HepG2 (cell line): ENCODE results near the gene PSME3IP1. TPM values are rescaled to one million over a fixed set of nuclear protein-coding genes. Genes with fewer than 3 reads are reported as not detected.

Source experiments
- ATAC-seq: fragments of 200-7000 bp; cut with Tn5 transposase; 3 replicates; pipeline ENCODE4 v1.9.1; 2020; ENCODE audit warnings: mild to moderate bottlenecking, moderate library complexity
- BruUV-seq: library from RNA; stranded (reverse); fragments of 400-500 nt; replicated peaks from 2 replicates; lab custom pipeline; 2021; lab: Mats Ljungman, UMichigan
- CTCF ChIA-PET: fragments of 300-600 bp; formaldehyde crosslinking; extraction: SDS; loops from one replicate; lab custom pipeline; 2021; ENCODE audit warnings: low total read pairs, inconsistent platforms, low intra/inter-chr PET ratio; lab: Yijun Ruan, JAX
- POLR2A ChIA-PET: fragments of 350-600 bp; sonication (Branson Sonifier 250); formaldehyde crosslinking; loops from one replicate; lab custom pipeline; 2020; ENCODE audit warnings: antibody characterized with exemption, inconsistent platforms; lab: Yijun Ruan, JAX
- DNase-seq: peaks from one replicate; pipeline ENCODE4 v3.0.0-alpha.2; 2015; ENCODE audit warnings: low spot score
- FAIRE-seq: peaks from 3 replicates; lab custom pipeline; 2011; peaks lifted over from hg19 to GRCh38; lab: Jason Lieb, UNC
- H2AFZ ChIP-seq: one replicate; pipeline ENCODE4 v1.6.1; 2011; ENCODE audit warnings: low read length, inconsistent platforms
- H3K27ac ChIP-seq: fragments of 300-600 bp; 3 replicates; pipeline ENCODE4 v1.8.0; 2011; ENCODE audit warnings: mixed run types, mild to moderate bottlenecking, mixed read lengths, low read length, inconsistent platforms; ENCODE audit not compliant: insufficient read depth; ENCODE audit errors: extremely low read length
- H3K27me3 ChIP-seq, 2 experiments: fragments of 200-600 bp in 1 of 2; 2 replicates in 1 of 2; 3 replicates in 1 of 2; pipeline versions ENCODE4 v1.6.0 to v1.8.0; 2011; ENCODE audit warnings: low read length in 2 of 2, mild to moderate bottlenecking in 2 of 2, moderate library complexity in 2 of 2, inconsistent platforms in 1 of 2; ENCODE audit not compliant: insufficient read depth in 2 of 2, control insufficient read depth in 1 of 2
- H3K36me3 ChIP-seq, 2 experiments: fragments of 200-600 bp in 1 of 2; replicated peaks in 1 of 2; 2 replicates in 1 of 2; 3 replicates in 1 of 2; pipeline versions ENCODE4 v1.5.1 to v1.8.0; 2011; ENCODE audit warnings: low read length in 2 of 2, inconsistent platforms in 1 of 2; ENCODE audit not compliant: insufficient read depth in 2 of 2, control insufficient read depth in 1 of 2
- H3K4me1 ChIP-seq: 2 replicates; pipeline ENCODE4 v1.5.1; 2012; ENCODE audit warnings: low read length, inconsistent platforms; ENCODE audit not compliant: insufficient read depth
- H3K4me2 ChIP-seq: 2 replicates; pipeline ENCODE4 v1.6.0; 2011; ENCODE audit warnings: low read depth, low read length, inconsistent platforms
- H3K4me3 ChIP-seq, 3 experiments: fragments of 200-600 bp in 1 of 3; sonication (generic), shearing (Covaris generic) in 1 of 3; replicated peaks in 1 of 3; 2 replicates each; pipeline ENCODE4 v1.5.1; 2011 to 2016; ENCODE audit warnings: low read length in 3 of 3, inconsistent platforms in 2 of 3, low read depth in 2 of 3, mild to moderate bottlenecking in 2 of 3, control low read depth in 1 of 3, mixed read lengths in 1 of 3; ENCODE audit not compliant: insufficient read depth in 1 of 3
- H3K79me2 ChIP-seq: one replicate; pipeline ENCODE4 v1.6.1; 2011; ENCODE audit warnings: low read length, inconsistent platforms; ENCODE audit not compliant: insufficient read depth
- H3K9ac ChIP-seq: 2 replicates; pipeline ENCODE4 v1.6.0; 2011; ENCODE audit warnings: mild to moderate bottlenecking, low read depth, low read length, inconsistent platforms; ENCODE audit not compliant: insufficient read depth
- H3K9me3 ChIP-seq: 2 replicates; pipeline ENCODE4 v1.5.1; 2012; ENCODE audit warnings: mild to moderate bottlenecking, low read length
- H4K20me1 ChIP-seq: 2 replicates; pipeline ENCODE4 v1.6.0; 2011; ENCODE audit warnings: inconsistent platforms, mild to moderate bottlenecking, low read length, moderate library complexity; ENCODE audit not compliant: insufficient read depth
- ARID3A ChIP-seq: IDR thresholded peaks from 2 replicates; pipeline ENCODE4 v1.6.1; 2012; ENCODE audit warnings: low read depth, low read length, improper control_type of control experiment
- BCL6 ChIP-seq: IDR thresholded peaks from 2 replicates; pipeline ENCODE4 v1.6.1; 2016; ENCODE audit warnings: missing genetic modification reagents, missing compliant biosample characterization
- BHLHE40 ChIP-seq: IDR thresholded peaks from 2 replicates; pipeline ENCODE4 v1.6.1; 2011; ENCODE audit warnings: low read length, improper control_type of control experiment
- ETV5 ChIP-seq: IDR thresholded peaks from 2 replicates; pipeline ENCODE4 v1.6.1; 2018; ENCODE audit warnings: missing biosample characterization, missing genetic modification reagents, inconsistent platforms, borderline replicate concordance
- FOXA3 ChIP-seq: IDR thresholded peaks from 2 replicates; pipeline ENCODE4 v1.6.1; 2016; ENCODE audit warnings: missing genetic modification reagents, missing compliant biosample characterization
- FOXP1 ChIP-seq, 2 experiments: fragments of 450-650 bp in 1 of 2; IDR thresholded peaks; 2 replicates each; pipeline ENCODE4 v1.6.1; 2017 to 2018; ENCODE audit warnings: antibody characterized with exemption in 1 of 2
- MBD4 ChIP-seq: IDR thresholded peaks from 2 replicates; pipeline ENCODE4 v1.6.1; 2012; ENCODE audit warnings: low read length, inconsistent platforms, borderline replicate concordance
- SAP130 ChIP-seq: IDR thresholded peaks from 2 replicates; pipeline ENCODE4 v1.6.1; 2016; ENCODE audit warnings: low read depth
- SOX6 ChIP-seq, 2 experiments: fragments of 450-650 bp in 1 of 2; sonication (generic) in 1 of 2; formaldehyde crosslinking in 1 of 2; IDR thresholded peaks; 2 replicates each; pipeline versions ENCODE4 v1.4.0 to v1.6.1; 2017 to 2020; ENCODE audit warnings: antibody characterized with exemption in 1 of 2, mild to moderate bottlenecking in 1 of 2, missing genetic modification reagents in 1 of 2
- TBX2 ChIP-seq: sonication (generic); formaldehyde crosslinking; IDR thresholded peaks from 2 replicates; pipeline ENCODE4 v1.5.0; 2020; ENCODE audit warnings: missing genetic modification reagents, mild to moderate bottlenecking, borderline replicate concordance
- ZNF746 ChIP-seq: sonication (generic); formaldehyde crosslinking; IDR thresholded peaks from 2 replicates; pipeline ENCODE4 v1.8.0; 2022; ENCODE audit warnings: mild to moderate bottlenecking, missing genetic modification reagents
- WGBS: methylation state at CpG from one replicate; pipeline ENCODE4 v1.1.6; 2017; ENCODE audit warnings: low lambda C conversion rate; 5-methylcytosine and 5-hydroxymethylcytosine counted together
- in situ Hi-C: cut with HindIII; loops from 2 replicates; pipeline ENCODE4 v1.10.0; 2017; ENCODE audit warnings: low pct_unique_long_range_greater_than_20kb; ENCODE audit not compliant: extremely low pct_ligation_motif_present
- intact Hi-C: fragments of 100-400 bp; cut with micrococcal nuclease; formaldehyde crosslinking; loops from one replicate; pipeline ENCODE4 v1.10.0; 2022; ENCODE audit not compliant: unreplicated experiment
- polyA plus RNA-seq, 8 experiments: library from polyadenylated mRNA; depleted of rRNA in 3 of 8; stranded (reverse) in 7 of 8; unstranded in 1 of 8; fragments of >200 nt; fragmentation: Illumina TruSeq in 4 of 8; extraction: Trizol in 4 of 8; gene quantifications; 2 replicates each; pipeline versions ENCODE4 v1.2.1 to v1.2.3, GENCODE V29; 2011 to 2016; ENCODE audit warnings: low read depth in 4 of 8, missing spikeins in 1 of 8, mixed read lengths in 1 of 8; ENCODE audit not compliant: insufficient read depth in 1 of 8
- total RNA-seq, 5 experiments: library from RNA; depleted of rRNA; stranded (reverse); fragments of >200 nt; fragmentation: Illumina TruSeq; extraction: Trizol; gene quantifications; 2 replicates each; pipeline ENCODE4 v1.2.3, GENCODE V29; 2016; ENCODE audit warnings: low read depth in 1 of 5

The PSME3IP1 gene
- total and polyA plus RNA-seq, 2 of the 13 experiments (the other 11 are each of a cell fraction or from before 2014, with no cell fraction given): 90.8 to 99.8 TPM

- TF ChIP-seq ARID3A: no peak
These were observed 6.5 kb downstream of the PSME3IP1 start (continued) for GRCh38 chr16:57179215-57179828.

- Histone ChIP-seq H3K9ac (no peak overlapping the region), H3K4me2 (no peak overlapping the region), H3K79me2 (peaks cover 21% of the 10 kb centered on the region), H3K4me1 (peaks cover 26% of the 10 kb centered on the region), H3K27ac (no peak overlapping the region), H3K36me3 (no peaks in the 10 kb centered on the region; a peak in 1 of 5 replicates), H3K27me3 (no peaks in the 10 kb centered on the region), H3K9me3 (no peaks in the 10 kb centered on the region), H3K4me3 (no peak overlapping the region), H2AFZ (no peak overlapping the region), H4K20me1 (no peaks in the 10 kb centered on the region)
- TSS peak; percentile 2 for BruUV-seq
- no peak for TF ChIP-seq FOXP1 (IDR thresholded peaks at IDR 0.05)
- TF ChIP-seq FOXP1 (CRISPR knock-in tag; IDR thresholded peaks at IDR 0.05): peak; percentile 28; the same call in 1 of the 2 replicates
- TF ChIP-seq ARID3A: 0 out of 2 replicates have a peak, but pooled peaks have one; percentile 19
- no peak for TF ChIP-seq MBD4
- TF ChIP-seq SAP130 (CRISPR knock-in tag): 0 out of 2 replicates have a peak, but pooled peaks have one; percentile 22
- TF ChIP-seq BHLHE40: peak; percentile 65; the same call in 1 of the 2 replicates
- TF ChIP-seq ETV5 (CRISPR knock-in tag): no peak
- peak; percentile 52; the same call in 1 of the 2 replicates for TF ChIP-seq BCL6 (CRISPR knock-in tag)
- 0 out of 2 replicates have a peak, but pooled peaks have one; percentile 6 for TF ChIP-seq FOXA3 (CRISPR knock-in tag)
- TF ChIP-seq TBX2 (CRISPR knock-in tag): 0 out of 2 replicates have a peak, but pooled peaks have one; percentile 28
- no peak for TF ChIP-seq SOX6 (IDR thresholded peaks at IDR 0.05)
- TF ChIP-seq SOX6 (CRISPR knock-in tag; IDR thresholded peaks at IDR 0.05): peak; percentile 48; the same call in 1 of the 2 replicates
- no peak for TF ChIP-seq ZNF746 (CRISPR knock-in tag)
- in situ Hi-C loops (no loop called here), intact Hi-C loops (no loop called here)
- ATAC-seq: peak; percentile 78
- CTCF ChIA-PET: no interaction called here
- POLR2A ChIA-PET: interaction anchor here (1.2 kb wide), 1 partner anchor 8 kb away, joined by 3 read pairs; no protein-coding TSS in a partner anchor
- 42% methylated on average over 4 of the region's 4 CpGs for WGBS
- DNase-seq: peak; percentile 53
- FAIRE-seq: no peak
These were observed 7.0 kb downstream of the PSME3IP1 start for GRCh38 chr16:57178793-57179212.
